Lung (tissue), 12 donors: ENCODE results near the gene C2orf49. TPM values are rescaled to one million over a fixed set of nuclear protein-coding genes. Genes with fewer than 3 reads are reported as not detected.

Experiments
- ATAC-seq: fragments of 200-7000 bp; cut with Tn5 transposase; one replicate; pipeline ENCODE4 v1.9.1; 2020; ENCODE audit warnings: moderate number of reproducible peaks; ENCODE audit not compliant: insufficient read depth, low FRiP score
- DNase-seq, 3 donors: peaks; one replicate each; pipeline ENCODE4 v3.0.0-alpha.2; 2013 to 2017
- H3K27ac ChIP-seq, 2 donors: one replicate each; pipeline ENCODE4 v1.5.1; 2013; ENCODE audit warnings: mild to moderate bottlenecking in 2 of 2, moderate library complexity in 2 of 2, control low read depth in 1 of 2, inconsistent platforms in 1 of 2, low read depth in 1 of 2, low read length in 1 of 2
- H3K27me3 ChIP-seq, 3 donors: one replicate each; pipeline ENCODE4 v1.5.1; 2013; ENCODE audit warnings: low read length in 2 of 3; ENCODE audit not compliant: control insufficient read depth in 3 of 3, insufficient read depth in 3 of 3
- H3K36me3 ChIP-seq, 4 donors: one replicate each; pipeline ENCODE4 v1.5.1; 2013; ENCODE audit warnings: low read length in 4 of 4, mild to moderate bottlenecking in 1 of 4, moderate library complexity in 1 of 4; ENCODE audit not compliant: control insufficient read depth in 4 of 4, insufficient read depth in 4 of 4
- H3K4me1 ChIP-seq, 5 donors: one replicate each; pipeline ENCODE4 v1.5.1; 2013; ENCODE audit warnings: low read length in 5 of 5, mild to moderate bottlenecking in 2 of 5, moderate library complexity in 1 of 5; ENCODE audit not compliant: control insufficient read depth in 5 of 5, insufficient read depth in 5 of 5
- H3K4me3 ChIP-seq: one replicate; pipeline ENCODE4 v1.5.1; 2013; ENCODE audit warnings: mild to moderate bottlenecking, control low read depth, moderate library complexity
- H3K9ac ChIP-seq, 2 donors: one replicate each; pipeline ENCODE4 v1.5.1; 2013; ENCODE audit warnings: low read length in 2 of 2, control low read depth in 1 of 2; ENCODE audit not compliant: insufficient read depth in 1 of 2
- H3K9me3 ChIP-seq, 4 donors: one replicate each; pipeline ENCODE4 v1.5.1; 2013; ENCODE audit warnings: low read length in 3 of 4, mild to moderate bottlenecking in 1 of 4, moderate library complexity in 1 of 4; ENCODE audit not compliant: control insufficient read depth in 4 of 4, insufficient read depth in 3 of 4
- CTCF ChIP-seq: IDR thresholded peaks from 2 replicates; pipeline ENCODE4 v1.5.1; 2012; ENCODE audit warnings: mild to moderate bottlenecking; ENCODE audit errors: control extremely low read depth, extremely low read depth
- WGBS, 2 donors: extraction: QIAGEN DNeasy Blood & Tissue Kit; methylation state at CpG; one replicate each; pipeline ENCODE4 v1.1.7; 2013; 5-methylcytosine and 5-hydroxymethylcytosine counted together
- polyA plus RNA-seq, 2 donors: library from polyadenylated mRNA; stranded (reverse); fragments of 200-250 nt; gene quantifications; one replicate each; pipeline ENCODE4 v1.2.1, GENCODE V29; 2013
- total RNA-seq, 2 donors: library from RNA; depleted of rRNA in 1 of 2; stranded (reverse); fragments of >200 nt in 1 of 2; gene quantifications; one replicate each; pipeline ENCODE4 v1.2.1, GENCODE V29; 2014 to 2021
- donor health status: control.
- donor health status: control.
- donor health status: Bipolar disorder and iron deficiency.
- donor health status: healthy.
- donor health status: DM: yes; HTN: yes; CAD: no.

Gene C2orf49
- total and polyA plus RNA-seq, 4 donors = 7.6 to 18.7 (median 10.7) TPM

- 75 to 78% methylated on average over 15 of the region's 15 CpGs for WGBS, 2 donors
- Histone ChIP-seq H3K4me3 (no peak overlapping the region), H3K9ac (no peak overlapping the region), H3K27ac (peak overlapping the region; percentile 65 to 76), H3K36me3 (no peaks in the 10 kb centered on the region), H3K27me3 (no peaks in the 10 kb centered on the region), H3K9me3 (no peaks in the 10 kb centered on the region), H3K4me1 (peaks cover under 1 to 14% (median 6%) of the 10 kb centered on the region in 5 donors)
- no peak for TF ChIP-seq CTCF
- DNase-seq = no peak
- no peak for ATAC-seq
These were observed 37.7 kb downstream of the C2orf49 start for GRCh38 chr2:105375001-105375561.

- H3K27me3 ChIP-seq = no peaks in the 10 kb centered on the region
- no peak for DNase-seq
- TF ChIP-seq CTCF = no peak
- no peak for ATAC-seq
- H3K9ac ChIP-seq = no peak overlapping the region
- peaks cover 0 to 17% (median 9%) of the 10 kb centered on the region in 5 donors for H3K4me1 ChIP-seq
- 90 to 91% methylated on average over 11 of the region's 11 CpGs for WGBS, 2 donors
- peak overlapping the region in 1 of 2 donors; percentile 76 for H3K27ac ChIP-seq
- no peaks in the 10 kb centered on the region for H3K9me3 ChIP-seq
- no peaks in the 10 kb centered on the region for H3K36me3 ChIP-seq
- no peak overlapping the region for H3K4me3 ChIP-seq
These were observed 38.7 kb downstream of the C2orf49 start for GRCh38 chr2:105376010-105376409.

- ATAC-seq (no peak), DNase-seq (no peak)
- H3K4me1 ChIP-seq = peaks cover 0 to 19% (median 11%) of the 10 kb centered on the region in 5 donors
- 75 to 84% methylated on average over 5 of the region's 5 CpGs for WGBS, 2 donors
- H3K27ac ChIP-seq = peak overlapping the region in 1 of 2 donors; percentile 70
- no peak overlapping the region for H3K9ac ChIP-seq
- no peaks in the 10 kb centered on the region for H3K36me3 ChIP-seq
- H3K27me3 ChIP-seq = no peaks in the 10 kb centered on the region
- no peak overlapping the region for H3K4me3 ChIP-seq
- TF ChIP-seq CTCF = no peak
- no peaks in the 10 kb centered on the region for H3K9me3 ChIP-seq
These were observed 39.5 kb downstream of the C2orf49 start for GRCh38 chr2:105376789-105377240.

GRCh38 chr2:105377871-105378270, 40.5 kb downstream of the C2orf49 start:
- ATAC-seq (no peak), DNase-seq (peak in 1 of 3 donors; percentile 37)
- H3K9ac ChIP-seq = no peak overlapping the region
- H3K27me3 ChIP-seq = no peaks in the 10 kb centered on the region
- H3K4me3 ChIP-seq = no peak overlapping the region
- no peaks in the 10 kb centered on the region for H3K9me3 ChIP-seq
- 85 to 87% methylated on average over 3 of the region's 3 CpGs for WGBS, 2 donors
- H3K36me3 ChIP-seq = no peaks in the 10 kb centered on the region
- H3K27ac ChIP-seq = peak overlapping the region in 1 of 2 donors; percentile 37
- TF ChIP-seq CTCF = no peak
- peaks cover 0 to 19% (median 11%) of the 10 kb centered on the region in 5 donors for H3K4me1 ChIP-seq
